Measurements from ENCODE around the gene JARID2. TPM values are rescaled to one million over a fixed set of nuclear protein-coding genes. Genes with fewer than 3 reads are reported as not detected.

JARID2 gene
- total and polyA plus RNA-seq, 9 of the 15 experiments (the other 6 are each of a cell fraction or from before 2014, with no cell fraction given), result 5.0 to 29.0 (median 15.6) TPM

DNA sequence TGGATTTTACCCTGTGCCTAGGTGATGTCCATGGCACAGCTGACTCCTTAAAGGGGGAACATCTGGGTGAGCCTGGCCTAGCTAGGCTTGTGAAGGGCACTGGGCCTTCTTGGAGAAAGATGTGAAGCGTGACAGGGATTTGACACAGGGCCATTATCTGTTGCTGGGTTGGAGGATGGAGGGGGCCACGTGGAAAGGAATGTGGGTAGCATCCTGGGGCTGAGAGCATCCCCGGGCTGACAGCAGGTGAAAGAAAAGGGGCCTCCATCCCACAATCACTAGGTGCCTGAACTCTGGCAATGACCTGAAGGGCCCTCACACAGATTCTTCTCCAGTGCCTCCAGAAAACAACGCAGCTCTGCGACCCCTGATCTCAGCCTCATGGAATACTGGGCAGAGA is 292.2 kb downstream of the JARID2 start (continued):
- no peak for TF ChIP-seq MLLT1 (IDR thresholded peaks at IDR 0.05)
- TF ChIP-seq, protein P1, sequence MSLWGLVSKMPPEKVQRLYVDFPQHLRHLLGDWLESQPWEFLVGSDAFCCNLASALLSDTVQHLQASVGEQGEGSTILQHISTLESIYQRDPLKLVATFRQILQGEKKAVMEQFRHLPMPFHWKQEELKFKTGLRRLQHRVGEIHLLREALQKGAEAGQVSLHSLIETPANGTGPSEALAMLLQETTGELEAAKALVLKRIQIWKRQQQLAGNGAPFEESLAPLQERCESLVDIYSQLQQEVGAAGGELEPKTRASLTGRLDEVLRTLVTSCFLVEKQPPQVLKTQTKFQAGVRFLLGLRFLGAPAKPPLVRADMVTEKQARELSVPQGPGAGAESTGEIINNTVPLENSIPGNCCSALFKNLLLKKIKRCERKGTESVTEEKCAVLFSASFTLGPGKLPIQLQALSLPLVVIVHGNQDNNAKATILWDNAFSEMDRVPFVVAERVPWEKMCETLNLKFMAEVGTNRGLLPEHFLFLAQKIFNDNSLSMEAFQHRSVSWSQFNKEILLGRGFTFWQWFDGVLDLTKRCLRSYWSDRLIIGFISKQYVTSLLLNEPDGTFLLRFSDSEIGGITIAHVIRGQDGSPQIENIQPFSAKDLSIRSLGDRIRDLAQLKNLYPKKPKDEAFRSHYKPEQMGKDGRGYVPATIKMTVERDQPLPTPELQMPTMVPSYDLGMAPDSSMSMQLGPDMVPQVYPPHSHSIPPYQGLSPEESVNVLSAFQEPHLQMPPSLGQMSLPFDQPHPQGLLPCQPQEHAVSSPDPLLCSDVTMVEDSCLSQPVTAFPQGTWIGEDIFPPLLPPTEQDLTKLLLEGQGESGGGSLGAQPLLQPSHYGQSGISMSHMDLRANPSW (CRISPR knock-in tag; IDR thresholded peaks at IDR 0.05), result no peak

GRCh38 chr6:15538766-15539495 is 293.1 kb downstream of the JARID2 start:
- intact Hi-C loops (cut with micrococcal nuclease) (no loop called here), in situ Hi-C loops (cut with MboI) (no loop called here)
- DNase-seq (ENCODE audit: extremely low read depth in 1 of 4, low spot score in 3 of 4) (no peak), ATAC-seq (no peak), FAIRE-seq (no peak)
- Histone ChIP-seq H3K79me2 (ENCODE audit: control insufficient read depth, insufficient read depth, low read length) (no peaks in the 10 kb centered on the region), H3K36me3 (ENCODE audit: control insufficient read depth, insufficient read depth, low read length) (no peaks in the 10 kb centered on the region; the same call in 2 of the 3 replicates), H3K4me2 (ENCODE audit: insufficient read depth, low read length) (no peak overlapping the region), H3K9ac (ENCODE audit: insufficient read depth in 1 of 2, low read depth in 2 of 2, low read length in 2 of 2) (no peak overlapping the region), H3K27me3 (ENCODE audit: control insufficient read depth in 2 of 2, insufficient read depth in 2 of 2, low read length in 2 of 2) (no peaks in the 10 kb centered on the region), H3K4me3 (no peak overlapping the region), H3K27ac (ENCODE audit: extremely low read depth, low read depth, low read length) (no peak overlapping the region), H2AFZ (ENCODE audit: low read depth, low read length) (no peak overlapping the region), H4K20me1 (replicated peaks; ENCODE audit: control insufficient read depth, insufficient read depth, low read length) (no peaks in the 10 kb centered on the region), H3K9me3 (replicated peaks; ENCODE audit: control insufficient read depth, insufficient read depth, low read depth, low read length) (no peaks in the 10 kb centered on the region), H3K4me1 (replicated peaks in 1 of 2; ENCODE audit: control insufficient read depth in 2 of 2, insufficient read depth in 2 of 2, low read length in 2 of 2) (no peaks in the 10 kb centered on the region), H3K9me1 (ENCODE audit: control insufficient read depth, insufficient read depth, low read length) (no peaks in the 10 kb centered on the region)
- TF ChIP-seq ZNF444 (CRISPR knock-in tag; IDR thresholded peaks at IDR 0.05), result no peak
- TF ChIP-seq MIER1 (IDR thresholded peaks at IDR 0.05; ENCODE audit: low read depth), result no peak
- no peak for TF ChIP-seq PRMT5 (CRISPR knock-in tag; IDR thresholded peaks at IDR 0.05)
- no peak for TF ChIP-seq SRSF7 (optimal IDR thresholded peaks at IDR 0.05; ENCODE audit: low read depth, low read length)
- no peak for TF ChIP-seq NFIC (IDR thresholded peaks at IDR 0.05)
- TF ChIP-seq, protein P2, sequence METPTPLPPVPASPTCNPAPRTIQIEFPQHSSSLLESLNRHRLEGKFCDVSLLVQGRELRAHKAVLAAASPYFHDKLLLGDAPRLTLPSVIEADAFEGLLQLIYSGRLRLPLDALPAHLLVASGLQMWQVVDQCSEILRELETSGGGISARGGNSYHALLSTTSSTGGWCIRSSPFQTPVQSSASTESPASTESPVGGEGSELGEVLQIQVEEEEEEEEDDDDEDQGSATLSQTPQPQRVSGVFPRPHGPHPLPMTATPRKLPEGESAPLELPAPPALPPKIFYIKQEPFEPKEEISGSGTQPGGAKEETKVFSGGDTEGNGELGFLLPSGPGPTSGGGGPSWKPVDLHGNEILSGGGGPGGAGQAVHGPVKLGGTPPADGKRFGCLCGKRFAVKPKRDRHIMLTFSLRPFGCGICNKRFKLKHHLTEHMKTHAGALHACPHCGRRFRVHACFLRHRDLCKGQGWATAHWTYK (CRISPR knock-in tag; IDR thresholded peaks at IDR 0.05), result no peak
- no peak for TF ChIP-seq TEAD4 (IDR thresholded peaks at IDR 0.05; ENCODE audit: low read length)
- no peak for TF ChIP-seq TEAD4 (CRISPR knock-in tag; IDR thresholded peaks at IDR 0.05; ENCODE audit: borderline replicate concordance)
- TF ChIP-seq SNIP1 (IDR thresholded peaks at IDR 0.05; ENCODE audit: low read depth), result no peak
- TF ChIP-seq, protein P3, sequence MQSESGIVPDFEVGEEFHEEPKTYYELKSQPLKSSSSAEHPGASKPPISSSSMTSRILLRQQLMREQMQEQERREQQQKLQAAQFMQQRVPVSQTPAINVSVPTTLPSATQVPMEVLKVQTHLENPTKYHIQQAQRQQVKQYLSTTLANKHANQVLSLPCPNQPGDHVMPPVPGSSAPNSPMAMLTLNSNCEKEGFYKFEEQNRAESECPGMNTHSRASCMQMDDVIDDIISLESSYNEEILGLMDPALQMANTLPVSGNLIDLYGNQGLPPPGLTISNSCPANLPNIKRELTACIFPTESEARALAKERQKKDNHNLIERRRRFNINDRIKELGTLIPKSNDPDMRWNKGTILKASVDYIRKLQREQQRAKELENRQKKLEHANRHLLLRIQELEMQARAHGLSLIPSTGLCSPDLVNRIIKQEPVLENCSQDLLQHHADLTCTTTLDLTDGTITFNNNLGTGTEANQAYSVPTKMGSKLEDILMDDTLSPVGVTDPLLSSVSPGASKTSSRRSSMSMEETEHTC (IDR thresholded peaks at IDR 0.05), result no peak
- no peak for TF ChIP-seq RAD21 (CRISPR knock-in tag; conservative IDR thresholded peaks at IDR 0.05 in 1 of 2, IDR thresholded peaks at IDR 0.05 in 1 of 2)
- 80% methylated on average over 9 of the region's 9 CpGs for WGBS (ENCODE audit: insufficient coverage, low coverage, missing lambda C conversion rate)
- ChIA-PET POLR2A (interaction anchor here (1.0 to 1.3 kb wide), 2 partner anchors 10 to 12 kb away, joined by 3 to 5 read pairs; no protein-coding TSS in a partner anchor), CTCF (ENCODE audit: low intra/inter-chr PET ratio) (no interaction called here)
- BruUV-seq (replicated peaks), result no TSS peak

Data from K562 (cell line).